Right lobe of liver (tissue), 6 donors: ENCODE results near the gene TMIE. TPM values are rescaled to one million over a fixed set of nuclear protein-coding genes. Genes with fewer than 3 reads are reported as not detected.
"Not testable (repeated sequence)": the region's sequence is repeated elsewhere in the genome, so short reads cannot be mapped to it uniquely, and the experiment has no call there.

ENCODE experiments used
- ATAC-seq, 4 donors: fragments of 200-7000 bp; cut with Tn5 transposase; one replicate each; pipeline ENCODE4 v1.9.1; 2020; ENCODE audit warnings: mild to moderate bottlenecking in 4 of 4, moderate library complexity in 4 of 4
- DNase-seq, 3 donors: peaks; one replicate each; pipeline ENCODE4 v3.0.0-alpha.2; 2020
- H3K27ac ChIP-seq, 3 donors: fragments of 200-600 bp; one replicate each; pipeline ENCODE4 v1.8.0; 2022
- H3K27me3 ChIP-seq, 2 donors: fragments of 200-600 bp; one replicate each; pipeline ENCODE4 v1.8.0; 2022
- H3K36me3 ChIP-seq, 4 donors: fragments of 200-600 bp; sonication (generic) in 1 of 4; one replicate each; pipeline versions ENCODE4 v1.5.1 to v1.8.0; 2017 to 2022; ENCODE audit warnings: control low read depth in 1 of 4
- H3K4me1 ChIP-seq, 4 donors: fragments of 200-600 bp; sonication (generic) in 1 of 4; one replicate each; pipeline versions ENCODE4 v1.5.1 to v1.8.0; 2017 to 2022; ENCODE audit warnings: control low read depth in 1 of 4
- H3K4me3 ChIP-seq, 3 donors: fragments of 200-600 bp; one replicate each; pipeline ENCODE4 v1.8.0; 2022
- H3K9me3 ChIP-seq, 4 donors: fragments of 200-600 bp; sonication (generic) in 1 of 4; one replicate each; pipeline versions ENCODE4 v1.5.1 to v1.8.0; 2017 to 2022; ENCODE audit warnings: control low read depth in 1 of 4
- POLR2A ChIP-seq: fragments of 450-650 bp; IDR thresholded peaks from one replicate; pipeline ENCODE4 v1.6.1; 2017; ENCODE audit warnings: antibody characterized with exemption, mild to moderate bottlenecking
- WGBS: methylation state at CpG from one replicate; pipeline ENCODE4 v1.1.6; 2018; ENCODE audit warnings: low coverage, low lambda C conversion rate; ENCODE audit not compliant: insufficient coverage; ENCODE audit errors: missing lambda C conversion rate; 5-methylcytosine and 5-hydroxymethylcytosine counted together
- intact Hi-C, 2 donors: fragments of 100-400 bp; cut with DNase I; formaldehyde crosslinking; loops; one replicate each; pipeline versions ENCODE4 v1.11.2 to v1.14.1; 2022
- total RNA-seq, 6 experiments: library from RNA; depleted of rRNA in 2 of 6; stranded (reverse); fragments of >200 nt in 2 of 6; fragmentation: NEBNext Ultra II Directional in 3 of 6; extraction: Animal tissue kit (Norgen Biotek cat#: 25700) in 3 of 6; gene quantifications; one replicate each; pipeline versions ENCODE4 v1.1.0 to v1.2.4, GENCODE V29; 2016 to 2023
- TF ChIP-seq, protein P1 (sequence below), 4 donors: fragments of 200-600 bp in 3 of 4; fragments of 450-650 bp in 1 of 4; IDR thresholded peaks; one replicate each; pipeline versions ENCODE4 v1.5.1 to v1.8.0; 2016 to 2022; ENCODE audit warnings: antibody characterized with exemption in 4 of 4, mild to moderate bottlenecking in 2 of 4
- donor health status: DM: no; HTN: yes; CAD: no.
- donor health status: DM: no; HTN: no; CAD: no.
- donor health status: DM: no; HTN: no; CAD: no.
- donor health status: DM: no; HTN: yes; CAD: no.
- donor health status: DM: no; HTN: yes; CAD: no.

TMIE gene
- total RNA-seq, 6 experiments from 2014 or later = 0.21 to 0.79 (median 0.34) TPM

DNA sequence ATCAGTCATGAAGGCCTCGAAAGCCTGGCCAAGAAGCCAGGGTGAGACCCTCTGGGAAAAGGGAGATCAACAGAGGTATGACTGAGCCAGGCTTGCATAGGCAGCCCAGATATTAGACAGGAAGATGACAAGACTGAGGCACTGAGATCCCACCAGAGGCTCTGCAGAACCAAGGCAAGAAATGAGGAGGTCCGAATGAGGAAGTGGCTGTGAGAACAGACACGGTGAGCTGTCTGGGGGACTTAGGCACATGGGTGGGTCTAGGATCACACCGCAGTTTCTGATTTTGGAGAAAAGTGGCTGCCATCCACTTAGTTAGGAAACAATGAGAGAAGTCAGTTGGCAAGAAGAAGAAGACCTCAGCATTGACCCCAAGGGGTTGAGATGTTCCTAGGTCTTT lies 47.9 kb downstream of the TMIE start:
- DNase-seq = no peak

DNA sequence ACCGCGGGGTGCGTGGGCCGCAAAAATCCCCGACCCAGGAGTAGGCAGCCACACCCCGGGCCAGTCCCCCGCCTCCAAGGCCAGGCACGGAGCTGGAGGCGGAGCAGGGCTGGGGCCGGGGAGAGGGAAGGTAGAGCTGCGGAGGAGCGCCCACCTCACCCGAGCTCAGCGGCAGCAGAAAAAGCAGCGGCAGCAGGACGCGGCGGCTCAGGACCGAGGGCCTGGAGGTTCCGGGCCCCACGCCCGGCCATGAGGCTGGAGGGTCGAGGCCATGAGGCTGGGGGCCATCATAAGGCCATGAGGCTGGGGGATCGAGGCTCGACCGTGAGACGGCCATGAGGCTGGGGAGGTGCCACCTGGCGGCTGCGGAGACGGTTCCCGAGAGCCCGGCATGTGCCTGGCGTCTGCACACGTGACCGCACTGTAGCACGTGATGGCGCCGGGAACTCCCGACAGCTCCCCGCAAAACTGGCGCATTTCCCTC lies 49.4 kb downstream of the TMIE start:
- Histone ChIP-seq H3K4me3 (no peak overlapping the region), H3K4me1 (no peaks in the 10 kb centered on the region), H3K27ac (no peak overlapping the region), H3K27me3 (no peaks in the 10 kb centered on the region), H3K9me3 (no peaks in the 10 kb centered on the region), H3K36me3 (no peaks in the 10 kb centered on the region)
- WGBS = no CpG with 5 or more reads among the region's 41 CpGs
- intact Hi-C loops = no loop called here
- ATAC-seq (peak in 1 of 4 donors; percentile 13), DNase-seq (no peak)
- no peak for TF ChIP-seq POLR2A
- TF ChIP-seq, protein P1, sequence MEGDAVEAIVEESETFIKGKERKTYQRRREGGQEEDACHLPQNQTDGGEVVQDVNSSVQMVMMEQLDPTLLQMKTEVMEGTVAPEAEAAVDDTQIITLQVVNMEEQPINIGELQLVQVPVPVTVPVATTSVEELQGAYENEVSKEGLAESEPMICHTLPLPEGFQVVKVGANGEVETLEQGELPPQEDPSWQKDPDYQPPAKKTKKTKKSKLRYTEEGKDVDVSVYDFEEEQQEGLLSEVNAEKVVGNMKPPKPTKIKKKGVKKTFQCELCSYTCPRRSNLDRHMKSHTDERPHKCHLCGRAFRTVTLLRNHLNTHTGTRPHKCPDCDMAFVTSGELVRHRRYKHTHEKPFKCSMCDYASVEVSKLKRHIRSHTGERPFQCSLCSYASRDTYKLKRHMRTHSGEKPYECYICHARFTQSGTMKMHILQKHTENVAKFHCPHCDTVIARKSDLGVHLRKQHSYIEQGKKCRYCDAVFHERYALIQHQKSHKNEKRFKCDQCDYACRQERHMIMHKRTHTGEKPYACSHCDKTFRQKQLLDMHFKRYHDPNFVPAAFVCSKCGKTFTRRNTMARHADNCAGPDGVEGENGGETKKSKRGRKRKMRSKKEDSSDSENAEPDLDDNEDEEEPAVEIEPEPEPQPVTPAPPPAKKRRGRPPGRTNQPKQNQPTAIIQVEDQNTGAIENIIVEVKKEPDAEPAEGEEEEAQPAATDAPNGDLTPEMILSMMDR (IDR thresholded peaks at IDR 0.05) = no peak

More for the DNA sequence above, 47.9 kb downstream of the TMIE start:
- ATAC-seq = no peak
- Histone ChIP-seq H3K4me3 (no peak overlapping the region), H3K27me3 (no peaks in the 10 kb centered on the region), H3K36me3 (no peaks in the 10 kb centered on the region), H3K9me3 (no peaks in the 10 kb centered on the region), H3K4me1 (no peaks in the 10 kb centered on the region), H3K27ac (no peak overlapping the region)
- intact Hi-C loops = no loop called here
- 73% methylated on average over 3 of the region's 4 CpGs for WGBS
- TF ChIP-seq, protein P1 (IDR thresholded peaks at IDR 0.05) = no peak
- no peak for TF ChIP-seq POLR2A

DNA sequence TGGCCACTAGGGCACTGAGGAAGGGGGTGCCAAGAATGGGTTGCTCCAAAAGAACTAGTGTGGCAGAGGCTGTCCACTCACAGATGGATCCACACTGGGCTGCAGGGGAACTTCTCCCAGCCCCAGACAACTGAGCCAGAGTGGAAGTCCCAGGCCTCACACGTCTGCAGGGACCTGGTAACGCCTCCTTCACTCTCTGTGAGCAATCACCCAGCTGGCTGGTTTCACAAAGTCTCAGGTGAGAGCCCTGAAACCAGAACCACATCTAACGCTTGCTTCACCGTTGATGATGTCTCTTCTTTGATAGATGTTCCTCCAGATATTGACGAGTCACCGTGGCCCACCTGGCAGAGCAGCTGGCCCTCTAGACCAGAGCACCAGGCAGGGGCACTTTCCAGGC lies 51.9 kb downstream of the TMIE start:
- not testable (repeated sequence) for DNase-seq

DNA sequence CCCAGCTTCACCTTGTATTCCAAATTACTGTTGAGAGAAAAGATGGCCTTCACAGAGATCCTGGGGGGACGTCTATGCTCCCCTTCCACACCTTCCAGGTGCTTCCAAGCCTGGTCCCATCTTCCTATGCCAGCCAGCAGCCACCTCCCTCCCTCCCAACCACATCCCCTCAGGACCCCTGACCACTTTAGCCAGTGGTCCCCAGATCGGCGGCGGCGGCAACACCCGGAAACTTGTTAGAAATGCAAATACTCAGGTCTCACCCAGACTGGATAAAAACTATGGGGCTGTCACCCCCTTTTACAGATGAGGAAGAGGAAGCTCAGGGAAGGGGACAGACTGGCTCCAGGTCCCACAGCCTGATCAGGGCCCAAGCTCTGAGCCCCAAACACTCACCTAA lies 54.5 kb downstream of the TMIE start:
- ATAC-seq = no peak
- 33% methylated on average over 1 of the region's 6 CpGs for WGBS
- TF ChIP-seq, protein P1 (IDR thresholded peaks at IDR 0.05) = no peak
- TF ChIP-seq POLR2A = no peak

More for the DNA sequence above, 51.9 kb downstream of the TMIE start:
- ATAC-seq, intact Hi-C loops, H3K27me3 ChIP-seq, H3K36me3 ChIP-seq, H3K4me1 ChIP-seq, H3K4me3 ChIP-seq, H3K9me3 ChIP-seq, H3K27ac ChIP-seq: not testable (repeated sequence)
- 83% methylated on average over 2 of the region's 6 CpGs for WGBS

DNA sequence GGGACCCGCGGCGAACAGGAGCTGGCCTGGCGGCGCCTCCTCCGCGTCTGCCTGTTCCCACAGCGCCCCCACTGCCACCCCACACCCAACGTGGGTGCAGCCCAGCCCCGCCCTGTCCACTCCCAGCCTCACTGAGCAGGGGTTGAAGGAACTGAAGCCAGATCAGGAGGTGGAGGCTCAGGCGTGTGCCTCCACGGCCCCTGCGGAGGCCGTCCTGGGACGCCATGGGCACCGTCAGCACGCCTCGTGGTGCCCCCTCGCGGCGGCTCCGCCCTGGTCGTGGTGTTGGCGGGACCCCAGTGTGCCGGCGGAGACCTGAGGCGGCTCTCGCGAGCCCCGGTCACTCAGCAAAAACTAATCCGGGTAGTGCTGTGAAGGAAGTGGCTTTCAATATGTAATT lies 55.5 kb downstream of the TMIE start:
- intact Hi-C loops = no loop called here

More for the DNA sequence above, 54.5 kb downstream of the TMIE start:
- Histone ChIP-seq H3K9me3 (no peaks in the 10 kb centered on the region), H3K4me1 (no peaks in the 10 kb centered on the region), H3K4me3 (no peak overlapping the region), H3K27ac (no peak overlapping the region), H3K36me3 (no peaks in the 10 kb centered on the region), H3K27me3 (no peaks in the 10 kb centered on the region)
- no peak for DNase-seq
- intact Hi-C loops = no loop called here

More for the DNA sequence above, 55.5 kb downstream of the TMIE start:
- DNase-seq = no peak
- Histone ChIP-seq H3K4me1 (no peaks in the 10 kb centered on the region), H3K36me3 (no peaks in the 10 kb centered on the region), H3K27me3 (no peaks in the 10 kb centered on the region), H3K4me3 (no peak overlapping the region), H3K27ac (no peak overlapping the region), H3K9me3 (no peaks in the 10 kb centered on the region)
- TF ChIP-seq POLR2A = no peak
- TF ChIP-seq, protein P1 (IDR thresholded peaks at IDR 0.05) = no peak
- WGBS = 50% methylated on average over 2 of the region's 31 CpGs
- no peak for ATAC-seq
